ENCODE results near the gene BRPF1. TPM values are rescaled to one million over a fixed set of nuclear protein-coding genes. Genes with fewer than 3 reads are reported as not detected.

BRPF1 gene
- 10.5 and 18.7 TPM in 2 replicates for total RNA-seq

- DNase-seq (ENCODE audit: low read depth in 2 of 2): peak; percentile 100
These were observed at the start of gene BRPF1 for GRCh38 chr3:9731206-9732079. BRPF1 (plus strand) TSS chr3:9731735; CDS start chr3:9734141, 2,406 bp downstream.

GRCh38 chr3:9682096-9682495, 49.4 kb upstream of the BRPF1 start:
- no peak for DNase-seq (ENCODE audit: low read depth in 2 of 2)

- no peak for DNase-seq (ENCODE audit: low read depth in 2 of 2)
These were observed 48.1 kb upstream of the BRPF1 start for GRCh38 chr3:9683426-9683825.

GRCh38 chr3:9685216-9686049, 46.1 kb upstream of the BRPF1 start:
- DNase-seq (ENCODE audit: low read depth in 2 of 2): no peak

- no peak for DNase-seq (ENCODE audit: low read depth in 2 of 2)
These were observed 45.4 kb upstream of the BRPF1 start for GRCh38 chr3:9686050-9686550.

GRCh38 chr3:9686703-9687102, 44.8 kb upstream of the BRPF1 start:
- DNase-seq (ENCODE audit: low read depth in 2 of 2): no peak

GRCh38 chr3:9687514-9687913, 44.0 kb upstream of the BRPF1 start:
- no peak for DNase-seq (ENCODE audit: low read depth in 2 of 2)

GRCh38 chr3:9688961-9689360, 42.6 kb upstream of the BRPF1 start:
- no peak for DNase-seq (ENCODE audit: low read depth in 2 of 2)

- DNase-seq (ENCODE audit: low read depth in 2 of 2): no peak
These were observed 41.8 kb upstream of the BRPF1 start for GRCh38 chr3:9689757-9690156.

- no peak for DNase-seq (ENCODE audit: low read depth in 2 of 2)
These were observed 40.8 kb upstream of the BRPF1 start for GRCh38 chr3:9690451-9691450.

GRCh38 chr3:9691636-9692035, 39.9 kb upstream of the BRPF1 start:
- no peak for DNase-seq (ENCODE audit: low read depth in 2 of 2)

GRCh38 chr3:9692416-9692815, 39.1 kb upstream of the BRPF1 start:
- DNase-seq (ENCODE audit: low read depth in 2 of 2): no peak

GRCh38 chr3:9695345-9695744, 36.2 kb upstream of the BRPF1 start:
- no peak for DNase-seq (ENCODE audit: low read depth in 2 of 2)

GRCh38 chr3:9695746-9696145, 35.8 kb upstream of the BRPF1 start:
- no peak for DNase-seq (ENCODE audit: low read depth in 2 of 2)

- DNase-seq (ENCODE audit: low read depth in 2 of 2): no peak
These were observed 34.9 kb upstream of the BRPF1 start for GRCh38 chr3:9696480-9697220.

- DNase-seq (ENCODE audit: low read depth in 2 of 2): no peak
These were observed 33.6 kb upstream of the BRPF1 start for GRCh38 chr3:9697892-9698291.

GRCh38 chr3:9698293-9698692, 33.2 kb upstream of the BRPF1 start:
- DNase-seq (ENCODE audit: low read depth in 2 of 2): no peak

- DNase-seq (ENCODE audit: low read depth in 2 of 2): no peak
These were observed 31.0 kb upstream of the BRPF1 start for GRCh38 chr3:9700536-9700935.

GRCh38 chr3:9701006-9701405, 30.5 kb upstream of the BRPF1 start:
- DNase-seq (ENCODE audit: low read depth in 2 of 2): no peak

- no peak for DNase-seq (ENCODE audit: low read depth in 2 of 2)
These were observed 29.8 kb upstream of the BRPF1 start for GRCh38 chr3:9701711-9702110.
